H1 (cell line): Measurements from ENCODE around the gene IGSF23. TPM values are rescaled to one million over a fixed set of nuclear protein-coding genes. Genes with fewer than 3 reads are reported as not detected.

Experiments used
- BCL11A ChIP-seq, 2 experiments: IDR thresholded peaks; one replicate each; pipeline ENCODE4 v1.6.1; 2011; ENCODE audit warnings: low read depth in 2 of 2, low read length in 2 of 2, mild to moderate bottlenecking in 2 of 2
- BRCA1 ChIP-seq: IDR thresholded peaks from 2 replicates; pipeline ENCODE4 v1.6.1; 2012; ENCODE audit warnings: low read depth, low read length, improper control_type of control experiment
- CBX5 ChIP-seq: fragments of 300-800, 300-1000 bp; sonication (generic); IDR thresholded peaks from 2 replicates; pipeline ENCODE4 v1.7.1; 2016; ENCODE audit warnings: antibody characterized with exemption, low read length, low read depth
- CHD1 ChIP-seq: IDR thresholded peaks from 2 replicates; pipeline ENCODE4 v1.6.1; 2012; ENCODE audit warnings: low read depth, low read length, improper control_type of control experiment
- CHD2 ChIP-seq: IDR thresholded peaks from 2 replicates; pipeline ENCODE4 v1.6.1; 2012; ENCODE audit warnings: low read length, improper control_type of control experiment
- EP300 ChIP-seq, 2 experiments: IDR thresholded peaks; 1 replicate in 1 of 2; 2 replicates in 1 of 2; pipeline ENCODE4 v1.6.1; 2011 to 2012; ENCODE audit warnings: low read depth in 2 of 2, low read length in 2 of 2, mild to moderate bottlenecking in 2 of 2, borderline replicate concordance in 1 of 2, inconsistent platforms in 1 of 2, moderate library complexity in 1 of 2
- EZH2 ChIP-seq: fragments of 200-600 bp; sonication (generic); IDR thresholded peaks from 2 replicates; pipeline ENCODE4 v1.7.1; 2012; ENCODE audit warnings: low read depth, mild to moderate bottlenecking, moderate library complexity, low read length, inconsistent platforms; ENCODE audit not compliant: severe bottlenecking
- POLR2AphosphoS5 ChIP-seq: IDR thresholded peaks from 2 replicates; pipeline ENCODE4 v1.6.1; 2011; ENCODE audit warnings: low read depth, low read length
- SAP30 ChIP-seq: fragments of 300-600 bp; sonication (generic); IDR thresholded peaks from 2 replicates; pipeline ENCODE4 v1.7.1; 2012; ENCODE audit warnings: low read length, moderate library complexity, mild to moderate bottlenecking, inconsistent platforms; ENCODE audit not compliant: insufficient read depth, insufficient replicate concordance
- SRF ChIP-seq: IDR thresholded peaks from 2 replicates; pipeline ENCODE4 v1.6.1; 2011; ENCODE audit warnings: mild to moderate bottlenecking, low read depth, low read length, moderate library complexity
- YY1 ChIP-seq: IDR thresholded peaks from 2 replicates; pipeline ENCODE4 v1.6.1; 2011; ENCODE audit warnings: low read depth, mild to moderate bottlenecking, low read length
- polyA plus RNA-seq, 7 experiments: library from polyadenylated mRNA; depleted of rRNA in 3 of 7; stranded (reverse) in 5 of 7; unstranded in 2 of 7; fragments of >200 nt in 5 of 7; fragments of 200-250 nt in 2 of 7; gene quantifications; 1 replicate in 5 of 7; 2 replicates in 1 of 7; 4 replicates in 1 of 7; pipeline versions ENCODE4 v1.2.1 to v1.2.3, GENCODE V29; 2011 to 2013; ENCODE audit warnings: missing spikeins in 2 of 7, mixed read lengths in 2 of 7
- total RNA-seq: library from RNA; stranded (reverse); fragmentation: NEBNext Ultra II Directional; extraction: Animal tissue kit (Norgen Biotek cat#: 25700); gene quantifications from 2 replicates; pipeline ENCODE4 v1.2.1, GENCODE V29; 2021
- TF ChIP-seq, protein P1 (sequence below): IDR thresholded peaks from 2 replicates; pipeline ENCODE4 v1.6.1; 2011; ENCODE audit warnings: low read length, improper control_type of control experiment
- TF ChIP-seq, protein P2 (sequence below): IDR thresholded peaks from 2 replicates; pipeline ENCODE4 v1.6.1; 2012; ENCODE audit warnings: inconsistent platforms
- TF ChIP-seq, protein P3 (sequence below): IDR thresholded peaks from 2 replicates; pipeline ENCODE4 v1.6.1; 2011; ENCODE audit warnings: low read depth, mild to moderate bottlenecking, low read length; ENCODE audit not compliant: insufficient read depth
- TF ChIP-seq, protein P4 (sequence below): IDR thresholded peaks from 2 replicates; pipeline ENCODE4 v1.6.1; 2012; ENCODE audit warnings: inconsistent platforms

IGSF23 gene
- total and polyA plus RNA-seq, 2 of the 8 experiments (the other 6 are each of a cell fraction or from before 2014, with no cell fraction given) = not detected

DNA sequence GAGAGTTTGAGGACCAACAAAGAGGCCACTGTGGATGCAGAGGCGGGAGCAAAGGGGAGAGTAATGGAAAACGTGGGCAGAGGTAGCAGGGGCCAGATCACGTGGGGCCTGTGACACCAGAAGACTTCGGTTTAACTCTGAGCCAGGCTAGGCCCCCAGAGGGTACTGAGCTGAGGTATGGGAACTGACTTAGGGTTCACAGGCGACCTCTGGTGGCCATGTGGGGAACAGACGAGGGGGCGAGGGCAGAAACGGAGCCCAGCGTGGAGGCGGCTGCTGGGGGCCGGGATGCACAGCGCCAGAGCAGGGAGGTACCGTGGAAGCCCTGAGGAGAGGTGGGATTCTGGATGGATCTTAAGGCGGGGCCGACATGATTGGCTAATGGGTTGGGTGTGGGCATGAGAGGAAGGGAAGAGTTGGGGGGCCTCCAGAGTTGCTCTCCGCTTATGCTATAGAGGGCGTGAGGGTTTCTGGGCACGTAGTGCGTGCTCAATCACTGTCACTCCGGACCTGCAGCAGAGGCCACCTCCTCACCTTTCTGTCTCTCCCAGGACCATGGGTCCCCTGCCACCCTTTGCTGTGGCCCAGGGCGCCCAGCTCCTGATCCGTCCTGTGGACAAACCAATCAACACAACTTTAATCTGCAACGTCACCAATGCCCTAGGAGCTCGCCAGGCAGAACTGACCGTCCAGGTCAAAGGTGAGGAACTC, 44.0 kb downstream of the IGSF23 start (continued):
- TF ChIP-seq CHD2 (no peak), EP300 (IDR thresholded peaks at IDR 0.05; ENCODE audit: borderline replicate concordance in 1 of 2, low read depth in 2 of 2, low read length in 2 of 2) (no peak), CHD1 (no peak), CBX5 (no peak), SAP30 (no peak), EZH2 (no peak), BCL11A (IDR thresholded peaks at IDR 0.05; ENCODE audit: low read depth in 2 of 2, low read length in 2 of 2) (no peak), POLR2AphosphoS5 (peak; percentile 49; the same call in 1 of the 2 replicates), YY1 (peak; percentile 59; the same call in 1 of the 2 replicates), BRCA1 (no peak), SRF (no peak)
- TF ChIP-seq, protein P1, sequence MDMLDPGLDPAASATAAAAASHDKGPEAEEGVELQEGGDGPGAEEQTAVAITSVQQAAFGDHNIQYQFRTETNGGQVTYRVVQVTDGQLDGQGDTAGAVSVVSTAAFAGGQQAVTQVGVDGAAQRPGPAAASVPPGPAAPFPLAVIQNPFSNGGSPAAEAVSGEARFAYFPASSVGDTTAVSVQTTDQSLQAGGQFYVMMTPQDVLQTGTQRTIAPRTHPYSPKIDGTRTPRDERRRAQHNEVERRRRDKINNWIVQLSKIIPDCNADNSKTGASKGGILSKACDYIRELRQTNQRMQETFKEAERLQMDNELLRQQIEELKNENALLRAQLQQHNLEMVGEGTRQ = peak; percentile 77
- TF ChIP-seq, protein P2, sequence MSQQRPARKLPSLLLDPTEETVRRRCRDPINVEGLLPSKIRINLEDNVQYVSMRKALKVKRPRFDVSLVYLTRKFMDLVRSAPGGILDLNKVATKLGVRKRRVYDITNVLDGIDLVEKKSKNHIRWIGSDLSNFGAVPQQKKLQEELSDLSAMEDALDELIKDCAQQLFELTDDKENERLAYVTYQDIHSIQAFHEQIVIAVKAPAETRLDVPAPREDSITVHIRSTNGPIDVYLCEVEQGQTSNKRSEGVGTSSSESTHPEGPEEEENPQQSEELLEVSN = peak; percentile 45; the same call in 1 of the 2 replicates
- TF ChIP-seq, protein P3, sequence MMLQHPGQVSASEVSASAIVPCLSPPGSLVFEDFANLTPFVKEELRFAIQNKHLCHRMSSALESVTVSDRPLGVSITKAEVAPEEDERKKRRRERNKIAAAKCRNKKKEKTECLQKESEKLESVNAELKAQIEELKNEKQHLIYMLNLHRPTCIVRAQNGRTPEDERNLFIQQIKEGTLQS = peak; percentile 65; the same call in 1 of the 2 replicates
- TF ChIP-seq, protein P4, sequence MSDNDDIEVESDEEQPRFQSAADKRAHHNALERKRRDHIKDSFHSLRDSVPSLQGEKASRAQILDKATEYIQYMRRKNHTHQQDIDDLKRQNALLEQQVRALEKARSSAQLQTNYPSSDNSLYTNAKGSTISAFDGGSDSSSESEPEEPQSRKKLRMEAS = peak; percentile 52; the same call in 1 of the 2 replicates
